Measurements from ENCODE around the gene IFNL3. TPM values are rescaled to one million over a fixed set of nuclear protein-coding genes. Genes with fewer than 3 reads are reported as not detected.
"Not testable (repeated sequence)": the region's sequence is repeated elsewhere in the genome, so short reads cannot be mapped to it uniquely, and the experiment has no call there.

Gene IFNL3
- total and polyA plus RNA-seq, 8 donors, result not detected

GRCh38 chr19:39251846-39252245 lies 7.0 kb upstream of the IFNL3 start:
- Histone ChIP-seq H3K4me3 (no peak overlapping the region), H3K36me3 (no peaks in the 10 kb centered on the region), H3K27me3 (peaks cover 22 to 56% of the 10 kb centered on the region in 2 donors), H3K4me1 (peaks cover 0 to 4% of the 10 kb centered on the region in 2 donors), H3K9me3 (no peaks in the 10 kb centered on the region), H3K27ac (no peak overlapping the region)
- DNase-seq (no peak), ATAC-seq (no peak)
- TF ChIP-seq, protein P1, sequence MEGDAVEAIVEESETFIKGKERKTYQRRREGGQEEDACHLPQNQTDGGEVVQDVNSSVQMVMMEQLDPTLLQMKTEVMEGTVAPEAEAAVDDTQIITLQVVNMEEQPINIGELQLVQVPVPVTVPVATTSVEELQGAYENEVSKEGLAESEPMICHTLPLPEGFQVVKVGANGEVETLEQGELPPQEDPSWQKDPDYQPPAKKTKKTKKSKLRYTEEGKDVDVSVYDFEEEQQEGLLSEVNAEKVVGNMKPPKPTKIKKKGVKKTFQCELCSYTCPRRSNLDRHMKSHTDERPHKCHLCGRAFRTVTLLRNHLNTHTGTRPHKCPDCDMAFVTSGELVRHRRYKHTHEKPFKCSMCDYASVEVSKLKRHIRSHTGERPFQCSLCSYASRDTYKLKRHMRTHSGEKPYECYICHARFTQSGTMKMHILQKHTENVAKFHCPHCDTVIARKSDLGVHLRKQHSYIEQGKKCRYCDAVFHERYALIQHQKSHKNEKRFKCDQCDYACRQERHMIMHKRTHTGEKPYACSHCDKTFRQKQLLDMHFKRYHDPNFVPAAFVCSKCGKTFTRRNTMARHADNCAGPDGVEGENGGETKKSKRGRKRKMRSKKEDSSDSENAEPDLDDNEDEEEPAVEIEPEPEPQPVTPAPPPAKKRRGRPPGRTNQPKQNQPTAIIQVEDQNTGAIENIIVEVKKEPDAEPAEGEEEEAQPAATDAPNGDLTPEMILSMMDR (IDR thresholded peaks at IDR 0.05), result no peak
- intact Hi-C loops (cut with DNase I), result no loop called here

GRCh38 chr19:39251081-39251480 lies 6.3 kb upstream of the IFNL3 start:
- ATAC-seq (no peak), DNase-seq (no peak)
- Histone ChIP-seq H3K4me3 (no peak overlapping the region), H3K9me3 (no peaks in the 10 kb centered on the region), H3K27ac (no peak overlapping the region), H3K27me3 (peaks cover 22 to 53% of the 10 kb centered on the region in 2 donors), H3K4me1 (peaks cover 0 to 4% of the 10 kb centered on the region in 2 donors), H3K36me3 (no peaks in the 10 kb centered on the region)
- intact Hi-C loops (cut with DNase I), result no loop called here
- TF ChIP-seq, protein P1 (IDR thresholded peaks at IDR 0.05), result no peak

DNA sequence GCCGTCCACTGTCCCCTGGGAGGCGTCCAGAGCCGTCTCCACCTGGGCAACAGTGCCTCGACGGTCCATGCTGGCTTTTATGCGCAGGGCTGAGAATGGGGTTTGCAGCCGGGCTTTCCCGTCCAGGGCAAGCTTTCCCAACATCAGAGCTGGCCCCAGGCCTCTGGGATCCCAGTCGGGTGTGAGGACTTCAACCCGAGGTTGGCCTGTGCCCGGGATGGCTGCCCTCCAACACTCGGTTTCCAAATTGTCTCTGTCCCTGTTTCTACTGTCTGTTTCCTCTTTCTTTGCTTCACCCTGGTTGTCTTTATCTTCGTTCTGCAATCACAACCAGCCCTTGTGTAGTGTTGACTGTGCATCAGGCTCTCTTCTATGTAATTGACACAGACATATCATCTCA lies 4.0 kb upstream of the IFNL3 start, which contains the start of gene IFNL4:
Gene IFNL4 (minus strand): TSS at position 51 of the 400 bp plus-strand sequence.
- TF ChIP-seq, protein P1 (IDR thresholded peaks at IDR 0.05), result no peak
- Histone ChIP-seq H3K27me3 (peaks cover 22 to 53% of the 10 kb centered on the region in 2 donors), H3K27ac (no peak within 1 kb of the TSS), H3K4me1 (peaks cover 0 to 4% of the 10 kb centered on the region in 2 donors), H3K9me3 (no peaks in the 10 kb centered on the region), H3K4me3 (no peak within 1 kb of the TSS), H3K36me3 (no peaks in the 10 kb centered on the region)
- DNase-seq, result no peak
- no peak for ATAC-seq
- intact Hi-C loops (cut with DNase I), result no loop called here

DNA sequence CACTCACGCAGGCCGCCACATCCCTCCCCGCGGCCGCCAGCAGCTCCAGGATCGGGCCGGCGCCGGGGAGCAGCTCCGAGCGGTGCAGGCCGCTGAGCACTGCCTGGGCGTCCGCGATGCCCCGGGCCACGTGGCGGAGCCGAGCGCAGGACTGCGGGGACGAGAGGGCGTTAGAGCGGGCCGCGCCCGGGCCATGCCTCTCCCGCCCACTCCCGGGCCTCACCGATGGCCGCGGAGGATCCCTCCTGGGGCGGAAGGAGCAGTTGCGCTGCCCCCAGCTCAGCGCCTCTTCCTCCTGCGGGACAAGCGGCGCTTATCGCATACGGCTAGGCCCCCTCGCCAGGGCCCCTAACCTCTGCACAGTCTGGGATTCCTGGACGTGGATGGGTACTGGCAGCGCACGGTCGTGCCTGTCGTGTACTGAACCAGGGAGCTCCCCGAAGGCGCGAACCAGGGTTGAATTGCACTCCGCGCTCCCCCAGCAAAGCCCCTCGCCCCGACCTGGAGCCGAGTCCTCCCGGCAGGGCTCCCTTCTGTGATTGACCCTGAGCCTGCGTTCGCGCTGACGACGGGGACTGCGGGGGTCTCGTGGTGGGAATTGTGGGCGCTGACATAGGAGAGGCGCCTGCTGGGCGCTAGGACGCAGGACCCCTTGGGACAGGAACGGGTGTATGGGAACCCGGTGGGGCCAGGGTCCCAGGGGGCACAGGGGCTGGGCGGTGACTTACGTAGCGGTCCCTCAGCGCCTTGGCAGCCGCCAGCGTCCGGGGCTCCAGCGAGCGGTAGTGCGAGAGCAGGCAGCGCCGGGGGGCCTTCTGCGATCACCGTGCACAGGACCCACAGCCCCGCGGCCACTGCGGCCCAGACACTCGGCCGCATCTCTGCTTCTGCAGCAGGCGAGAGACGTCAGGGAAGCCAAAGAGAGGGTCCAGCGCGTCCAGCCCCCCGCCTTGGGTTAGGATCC lies 3.2 kb upstream of the IFNL3 start:
- no peak overlapping the region for H3K4me3 ChIP-seq
- no peaks in the 10 kb centered on the region for H3K36me3 ChIP-seq
- ATAC-seq (peak; percentile 77), DNase-seq (peak in 1 of 4 donors; percentile 76)
- peaks cover 22 to 61% of the 10 kb centered on the region in 2 donors for H3K27me3 ChIP-seq
- H3K9me3 ChIP-seq, result no peaks in the 10 kb centered on the region
- intact Hi-C loops (cut with DNase I), result no loop called here
- peaks cover 0 to 4% of the 10 kb centered on the region in 2 donors for H3K4me1 ChIP-seq
- TF ChIP-seq, protein P1 (IDR thresholded peaks at IDR 0.05), result no peak
- H3K27ac ChIP-seq, result no peak overlapping the region

GRCh38 chr19:39246951-39247669 lies 2.3 kb upstream of the IFNL3 start:
- H3K4me3 ChIP-seq, result no peak overlapping the region
- peak; percentile 65 for ATAC-seq
- TF ChIP-seq, protein P1 (IDR thresholded peaks at IDR 0.05), result no peak
- intact Hi-C loops (cut with DNase I), result no loop called here
- H3K9me3 ChIP-seq, result no peaks in the 10 kb centered on the region
- no peak overlapping the region for H3K27ac ChIP-seq
- H3K4me1 ChIP-seq, result peaks cover 0 to 4% of the 10 kb centered on the region in 2 donors
- peaks cover 22 to 64% of the 10 kb centered on the region in 2 donors for H3K27me3 ChIP-seq
- H3K36me3 ChIP-seq, result no peaks in the 10 kb centered on the region
- peak in 1 of 4 donors; percentile 81 for DNase-seq

GRCh38 chr19:39245166-39245565 lies 360 bp upstream of the IFNL3 start:
- H3K27me3 ChIP-seq, result peaks cover 22 to 68% of the 10 kb centered on the region in 2 donors
- peak; percentile 29 for ATAC-seq

DNA sequence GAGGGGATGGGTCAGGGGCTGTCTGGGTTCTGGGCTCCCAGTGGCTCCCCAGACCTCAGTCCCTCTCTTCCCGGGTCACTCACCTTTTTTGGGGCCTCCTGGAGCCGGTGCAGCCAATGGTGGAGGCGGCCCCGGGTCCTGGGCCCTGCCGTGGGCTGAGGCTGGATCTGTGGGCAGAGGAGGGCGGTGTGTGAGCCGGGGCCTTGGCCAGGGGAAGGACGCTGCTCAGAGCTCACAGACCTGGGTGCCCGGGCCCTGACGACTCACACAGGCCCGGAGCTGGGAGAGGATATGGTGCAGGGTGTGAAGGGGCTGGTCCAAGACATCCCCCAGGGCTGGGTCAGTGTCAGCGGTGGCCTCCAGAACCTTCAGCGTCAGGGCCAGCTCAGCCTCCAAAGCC lies 1.1 kb downstream of the IFNL3 start:
- H3K4me1 ChIP-seq; intact Hi-C loops (cut with DNase I); H3K4me3 ChIP-seq; H3K27ac ChIP-seq; H3K36me3 ChIP-seq; ATAC-seq; H3K9me3 ChIP-seq; DNase-seq: not testable (repeated sequence)
- peaks cover 18 to 54% of the 10 kb centered on the region in 2 donors for H3K27me3 ChIP-seq

More at GRCh38 chr19:39245166-39245565, 360 bp upstream of the IFNL3 start:
- H3K36me3 ChIP-seq; H3K4me3 ChIP-seq; H3K9me3 ChIP-seq; H3K4me1 ChIP-seq; intact Hi-C loops (cut with DNase I); H3K27ac ChIP-seq; DNase-seq: not testable (repeated sequence)

All from left lung (tissue), 10 donors.